WI38 (cell line): ENCODE measurements around the gene SH3TC2.

Source experiments
- H3K4me3 ChIP-seq: 2 replicates; pipeline ENCODE4 v1.5.1; 2011; ENCODE audit warnings: low read depth, mild to moderate bottlenecking, control low read depth, low read length
- CTCF ChIP-seq: IDR thresholded peaks from 2 replicates; pipeline ENCODE4 v1.5.1; 2012; ENCODE audit warnings: low read depth, mild to moderate bottlenecking, control low read depth, low read length

Gene SH3TC2

GRCh38 chr5:149004559-149004958 lies 58.3 kb downstream of the SH3TC2 start:
- TF ChIP-seq CTCF = no peak
- H3K4me3 ChIP-seq = no peak overlapping the region

- no peak overlapping the region for H3K4me3 ChIP-seq
- TF ChIP-seq CTCF = no peak
These were observed 59.8 kb downstream of the SH3TC2 start for GRCh38 chr5:149002761-149003689.

DNA sequence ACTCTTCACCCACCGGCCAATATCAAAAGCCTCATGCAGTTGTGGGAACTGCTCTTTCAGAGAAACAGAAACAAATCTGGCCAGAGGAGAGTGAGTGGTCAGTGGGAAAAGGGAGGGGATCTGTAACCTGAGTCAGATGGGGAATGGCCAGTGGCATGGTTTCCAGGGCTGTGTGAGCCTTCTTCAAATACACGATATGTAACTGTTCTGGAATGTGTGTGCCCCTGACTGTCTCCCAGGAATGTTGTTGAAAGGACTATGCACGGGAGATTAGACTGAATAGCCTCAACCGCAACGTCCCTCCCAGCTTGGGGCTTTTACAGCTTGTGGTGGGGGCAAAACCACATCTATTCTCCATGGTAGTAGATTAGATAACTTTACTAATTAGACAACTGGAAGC lies 60.8 kb downstream of the SH3TC2 start:
- no peak for TF ChIP-seq CTCF

GRCh38 chr5:149001162-149001561 lies 61.7 kb downstream of the SH3TC2 start:
- TF ChIP-seq CTCF = no peak

More for the DNA sequence above, 60.8 kb downstream of the SH3TC2 start:
- peak overlapping the region; percentile 25 for H3K4me3 ChIP-seq

GRCh38 chr5:148999741-149000140 lies 63.1 kb downstream of the SH3TC2 start:
- TF ChIP-seq CTCF = no peak
- H3K4me3 ChIP-seq = no peak overlapping the region

More at GRCh38 chr5:149001162-149001561, 61.7 kb downstream of the SH3TC2 start:
- H3K4me3 ChIP-seq = no peak overlapping the region

DNA sequence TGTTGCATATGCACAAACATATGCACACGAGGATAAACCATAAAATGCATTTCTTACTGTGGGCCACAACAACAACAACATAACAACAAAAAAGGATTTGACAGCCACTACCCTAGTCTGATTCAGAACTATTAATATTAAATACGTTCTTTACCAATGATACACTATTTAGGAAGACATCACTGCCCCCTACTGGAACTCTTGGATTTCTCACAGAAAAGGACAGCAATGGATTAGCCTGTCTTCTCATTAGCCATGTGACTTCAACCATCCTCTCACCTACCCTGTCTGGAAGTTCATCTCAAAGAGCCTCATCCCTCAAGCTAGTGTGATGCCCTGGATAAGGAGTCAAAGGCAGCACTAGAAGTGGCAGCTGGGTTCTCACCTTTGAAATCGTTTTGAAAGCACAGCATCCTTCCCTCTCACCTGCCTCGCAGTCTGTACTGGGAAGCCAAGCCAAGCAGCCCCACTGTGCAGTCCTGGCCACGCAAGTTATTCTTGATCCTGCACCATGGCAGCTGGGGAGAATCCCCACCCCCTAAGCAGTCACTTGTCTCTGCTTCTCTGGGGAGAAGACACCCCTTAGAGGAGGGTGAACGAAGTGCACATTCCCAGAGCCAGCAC lies 64.6 kb downstream of the SH3TC2 start:
- no peak overlapping the region for H3K4me3 ChIP-seq
- peak; percentile 23 for TF ChIP-seq CTCF

DNA sequence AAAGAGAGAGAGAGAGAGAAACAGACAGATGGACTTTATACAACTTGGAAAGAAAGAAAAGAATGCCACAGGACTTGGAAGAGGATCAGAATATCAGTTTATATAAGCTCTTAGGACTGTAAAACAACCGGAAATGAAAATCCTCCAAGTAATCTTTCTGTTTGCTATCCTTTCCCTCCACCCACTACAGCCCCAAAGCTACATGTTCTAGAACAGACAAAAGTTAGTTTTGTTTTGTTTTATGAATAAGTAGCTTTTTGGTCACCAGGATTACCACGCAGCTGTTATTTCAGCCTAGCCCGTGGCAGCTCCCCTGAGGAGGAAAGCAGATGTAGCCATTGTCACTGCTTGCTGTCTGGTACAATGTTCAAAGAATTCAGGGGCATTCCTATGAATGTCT lies 66.6 kb downstream of the SH3TC2 start:
- H3K4me3 ChIP-seq = no peak overlapping the region
- TF ChIP-seq CTCF = no peak
